GM18867 (cell line): ENCODE measurements around the gene CDK5RAP2.
"Not testable (repeated sequence)": the region's sequence is repeated elsewhere in the genome, so short reads cannot be mapped to it uniquely, and the experiment has no call there.

ENCODE experiments used
- ATAC-seq: cut with Tn5 transposase; IDR thresholded peaks from one replicate; pipeline ENCODE4 v1.9.1; 2021; ENCODE audit warnings: mild to moderate bottlenecking, moderate library complexity; ENCODE audit not compliant: unreplicated experiment

The CDK5RAP2 gene

GRCh38 chr9:120475341-120475740 lies 104.6 kb downstream of the CDK5RAP2 start:
- no peak for ATAC-seq

- no peak for ATAC-seq
These were observed 105.2 kb downstream of the CDK5RAP2 start for GRCh38 chr9:120474591-120475243.

GRCh38 chr9:120473608-120474007 lies 106.4 kb downstream of the CDK5RAP2 start:
- no peak for ATAC-seq

GRCh38 chr9:120465685-120466407 lies 114.1 kb downstream of the CDK5RAP2 start:
- ATAC-seq, result no peak

- ATAC-seq, result no peak
These were observed 115.0 kb downstream of the CDK5RAP2 start for GRCh38 chr9:120464887-120465421.

- ATAC-seq, result no peak
These were observed 115.6 kb downstream of the CDK5RAP2 start for GRCh38 chr9:120464176-120464886.

GRCh38 chr9:120463765-120464164 lies 116.2 kb downstream of the CDK5RAP2 start:
- ATAC-seq, result no peak

- ATAC-seq, result not testable (repeated sequence)
These were observed 118.3 kb downstream of the CDK5RAP2 start for GRCh38 chr9:120461677-120462076.

GRCh38 chr9:120456218-120456617 lies 123.7 kb downstream of the CDK5RAP2 start:
- ATAC-seq, result no peak

GRCh38 chr9:120454467-120454866 lies 125.5 kb downstream of the CDK5RAP2 start:
- no peak for ATAC-seq

- ATAC-seq, result no peak
These were observed 126.2 kb downstream of the CDK5RAP2 start for GRCh38 chr9:120453792-120454191.

- no peak for ATAC-seq
These were observed 127.3 kb downstream of the CDK5RAP2 start for GRCh38 chr9:120452631-120453030.

- no peak for ATAC-seq
These were observed 129.1 kb downstream of the CDK5RAP2 start for GRCh38 chr9:120450916-120451315.

- ATAC-seq, result no peak
These were observed 130.4 kb downstream of the CDK5RAP2 start for GRCh38 chr9:120449566-120449965.

GRCh38 chr9:120447959-120448500 lies 131.9 kb downstream of the CDK5RAP2 start:
- no peak for ATAC-seq

- ATAC-seq, result no peak
These were observed 133.3 kb downstream of the CDK5RAP2 start for GRCh38 chr9:120446671-120447070.

- no peak for ATAC-seq
These were observed 136.0 kb downstream of the CDK5RAP2 start for GRCh38 chr9:120443976-120444375.

- no peak for ATAC-seq
These were observed 136.5 kb downstream of the CDK5RAP2 start for GRCh38 chr9:120443489-120443888.

GRCh38 chr9:120442308-120442995 lies 137.5 kb downstream of the CDK5RAP2 start:
- no peak for ATAC-seq

GRCh38 chr9:120441426-120442307 lies 138.3 kb downstream of the CDK5RAP2 start:
- ATAC-seq, result no peak
